GM21367 (cell line): ENCODE measurements around the gene HCCS.
A peak's percentile ranks its signal among the peaks of the same experiment; 100 is the strongest.
"Not testable (repeated sequence)": the region's sequence is repeated elsewhere in the genome, so short reads cannot be mapped to it uniquely, and the experiment has no call there.

Source experiments
- ATAC-seq: cut with Tn5 transposase; IDR thresholded peaks from one replicate; pipeline ENCODE4 v1.9.1; 2021; ENCODE audit not compliant: unreplicated experiment

The HCCS gene

GRCh38 chrX:11119313-11119943 lies 8.3 kb downstream of the HCCS start:
- no peak for ATAC-seq

DNA sequence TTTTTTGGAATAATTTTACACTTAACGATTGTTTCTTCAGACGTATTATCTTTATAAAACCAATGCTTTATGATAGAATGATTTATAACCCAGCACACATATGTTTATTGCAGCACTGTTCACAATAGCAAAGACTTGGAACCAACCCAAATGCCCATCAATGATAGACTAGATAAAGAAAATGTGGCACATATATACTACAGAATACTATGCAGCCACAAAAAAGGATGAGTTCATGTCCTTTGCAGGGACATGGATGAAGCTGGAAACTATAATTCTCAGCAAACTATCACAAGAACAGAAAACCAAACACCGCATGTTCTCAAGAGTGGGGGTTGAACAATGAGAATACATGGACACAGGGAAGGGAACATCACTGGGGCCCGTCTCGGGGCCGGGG lies 12.0 kb downstream of the HCCS start:
- not testable (repeated sequence) for ATAC-seq

- ATAC-seq, result no peak
These were observed 13.0 kb downstream of the HCCS start for GRCh38 chrX:11124112-11124511.

DNA sequence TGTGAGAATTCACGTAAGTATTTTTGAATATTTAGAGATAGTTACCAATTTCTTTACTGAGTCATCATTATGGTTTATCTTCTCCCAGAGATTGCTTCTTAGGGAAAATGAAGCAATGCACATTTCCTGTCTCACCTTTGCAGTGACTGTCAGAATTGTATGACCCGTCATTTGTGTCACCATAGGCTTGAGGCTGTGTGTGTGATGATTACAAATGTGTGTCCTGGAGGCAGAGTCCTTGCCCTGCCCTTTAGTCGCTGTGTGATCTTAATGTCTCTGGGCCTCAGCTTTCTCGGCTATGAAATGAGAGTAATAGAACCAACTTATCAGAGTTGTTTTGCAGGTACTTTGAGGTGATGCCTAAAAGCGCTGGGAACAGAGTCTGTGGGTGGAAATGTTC lies 13.9 kb downstream of the HCCS start:
- ATAC-seq, result no peak

DNA sequence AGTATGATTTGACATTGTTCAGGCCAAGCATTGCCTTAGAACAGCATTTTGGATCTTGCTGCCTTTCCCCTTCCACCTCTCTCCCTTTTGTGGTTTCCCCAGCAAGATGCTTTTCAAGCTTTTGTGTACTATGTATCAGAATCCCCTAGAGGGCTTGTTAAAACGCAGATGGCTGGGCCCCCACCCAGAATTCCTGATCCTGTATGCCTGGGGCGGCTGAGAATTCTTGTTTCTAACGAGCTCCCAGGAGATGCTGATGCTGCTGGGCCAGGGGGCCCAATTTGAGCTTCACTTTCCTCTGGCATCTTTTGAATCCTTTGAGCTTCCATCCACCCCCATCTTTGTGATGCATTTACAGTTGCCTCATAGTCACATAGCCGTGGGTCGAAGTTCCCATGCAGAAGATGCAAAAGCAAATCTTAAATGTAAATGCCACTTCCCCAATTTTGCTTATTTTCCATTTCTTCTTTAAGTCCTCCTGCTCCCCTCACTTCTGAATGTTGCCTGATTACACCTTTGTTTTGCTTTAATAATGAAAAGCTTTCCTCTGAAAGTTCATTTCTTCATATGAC lies 18.5 kb downstream of the HCCS start:
- no peak for ATAC-seq

- ATAC-seq, result no peak
These were observed 19.0 kb downstream of the HCCS start for GRCh38 chrX:11130136-11130535.

DNA sequence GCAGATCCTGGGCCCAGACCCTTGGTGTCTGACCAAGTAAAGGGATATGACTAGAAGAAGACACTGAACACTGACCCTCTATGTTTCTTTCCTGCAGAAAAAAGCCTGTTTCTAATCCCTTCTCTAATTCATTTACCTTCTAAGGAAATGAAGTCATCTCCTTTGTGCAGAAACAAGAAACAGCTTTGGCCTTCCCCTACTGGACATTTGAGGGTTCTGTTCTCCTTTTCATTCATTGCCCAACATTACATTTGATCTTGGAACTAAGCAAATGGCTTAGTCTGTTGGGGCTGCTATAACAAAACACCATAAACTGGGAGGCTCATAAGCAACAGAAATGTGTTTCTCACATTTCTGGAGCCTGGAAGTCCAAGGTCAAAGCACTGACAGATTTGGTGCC lies 20.0 kb downstream of the HCCS start:
- ATAC-seq, result no peak

- ATAC-seq, result no peak
These were observed 24.5 kb downstream of the HCCS start for GRCh38 chrX:11135564-11136185.

DNA sequence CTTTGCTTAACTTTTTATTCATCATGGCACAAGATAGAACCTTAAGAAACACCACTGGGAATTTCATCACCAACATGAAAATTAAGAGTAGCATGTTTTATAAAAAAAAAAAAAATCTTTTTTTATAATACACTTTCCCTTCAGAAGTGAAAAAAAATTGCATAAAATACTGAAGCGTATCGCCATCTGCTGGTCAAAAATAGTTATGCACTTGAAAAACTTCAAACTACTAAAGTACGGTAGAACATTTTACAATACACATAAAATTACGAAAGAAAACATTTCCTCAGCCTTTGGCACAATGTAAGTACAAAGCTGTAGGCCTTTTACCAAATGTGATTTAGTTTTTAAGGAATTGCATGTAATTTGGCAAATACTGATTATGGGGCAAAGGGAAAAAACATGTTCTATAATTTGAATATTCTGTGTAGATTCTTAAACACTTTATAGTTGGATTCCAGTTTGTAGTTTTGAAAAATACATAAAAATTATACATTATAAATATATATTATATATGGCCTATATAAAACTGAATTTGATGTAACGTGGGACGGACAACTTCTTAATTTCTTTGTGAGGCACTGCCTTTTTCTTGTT lies 26.5 kb downstream of the HCCS start:
- no peak for ATAC-seq

GRCh38 chrX:11138498-11139390 lies 27.6 kb downstream of the HCCS start:
- no peak for ATAC-seq

- peak; percentile 82 for ATAC-seq
These were observed 33.0 kb downstream of the HCCS start for GRCh38 chrX:11143931-11144678.

GRCh38 chrX:11146411-11146810 lies 35.3 kb downstream of the HCCS start:
- no peak for ATAC-seq

DNA sequence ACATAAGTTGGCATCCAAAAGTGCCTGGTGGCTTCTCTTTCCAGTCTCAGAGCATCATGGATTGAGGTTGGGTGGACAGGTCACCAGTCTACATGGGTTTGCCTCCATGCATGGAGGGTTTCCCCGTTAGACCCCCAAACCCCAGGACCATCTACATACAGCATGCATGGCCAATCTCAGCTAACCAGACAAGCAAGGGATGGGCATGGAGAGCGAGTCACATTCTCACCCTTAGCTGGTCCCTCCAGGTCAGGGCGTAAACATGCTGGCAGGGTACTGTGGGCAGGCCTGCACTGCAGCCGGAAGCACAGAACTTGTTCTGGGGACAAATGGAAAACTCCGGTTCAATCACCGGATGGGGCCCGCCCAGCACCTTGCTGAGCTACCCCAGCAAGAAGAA lies 37.3 kb downstream of the HCCS start:
- ATAC-seq, result no peak

DNA sequence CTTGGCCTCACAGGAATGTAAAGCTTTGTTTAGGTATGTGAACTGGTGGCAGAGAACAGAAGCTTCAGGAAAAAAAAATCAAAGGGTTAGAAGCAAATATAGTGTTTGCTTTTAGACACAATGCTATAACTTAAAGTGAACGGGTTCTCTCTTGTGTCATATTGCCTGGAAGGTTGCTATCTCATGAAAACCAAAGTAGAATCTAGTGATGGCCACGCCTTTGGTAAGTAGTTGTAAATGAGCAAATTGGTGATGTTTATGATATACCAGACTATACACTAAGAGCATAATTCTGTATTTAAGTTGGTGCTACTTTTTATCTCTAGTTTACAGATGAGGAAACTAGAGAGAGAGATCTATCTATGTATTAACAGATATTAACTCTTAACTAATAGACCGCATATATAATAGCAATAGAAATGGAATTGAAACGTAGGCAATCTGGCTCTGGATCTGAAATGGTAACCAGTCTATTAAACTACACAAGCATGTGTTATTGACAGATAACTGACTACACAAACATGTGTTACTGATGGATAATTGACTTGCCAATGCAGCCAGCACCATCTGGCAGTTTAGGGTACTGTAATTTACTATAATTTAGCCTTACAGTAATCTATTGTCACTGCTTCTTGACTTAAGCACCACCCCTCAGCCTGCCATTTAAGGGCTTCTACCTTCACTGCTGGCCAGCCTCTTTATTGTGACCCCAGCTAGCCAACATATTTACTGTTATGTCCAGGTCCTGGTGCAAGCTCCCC lies 40.8 kb downstream of the HCCS start:
- ATAC-seq, result no peak

- ATAC-seq, result no peak
These were observed 48.0 kb downstream of the HCCS start for GRCh38 chrX:11159149-11159548.

DNA sequence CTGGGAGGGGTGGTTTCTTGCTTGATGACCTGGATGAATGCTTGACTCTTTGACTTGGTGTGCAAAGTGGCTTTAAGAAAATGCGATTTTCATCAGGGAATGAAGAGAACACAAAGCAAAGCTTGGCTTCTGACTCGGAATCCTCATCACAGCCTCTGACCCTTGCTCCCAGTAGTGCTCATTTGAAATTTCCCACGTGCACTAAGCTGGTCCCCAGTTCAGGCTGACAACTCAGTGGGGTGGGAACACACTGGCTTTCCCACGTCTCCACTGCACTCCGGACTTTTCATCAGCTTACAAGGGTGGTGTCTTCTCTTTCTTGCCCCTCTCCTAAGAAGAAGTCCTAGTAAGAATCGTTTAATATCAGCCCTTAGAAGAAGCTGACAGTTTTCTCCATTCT lies 53.3 kb downstream of the HCCS start:
- no peak for ATAC-seq

DNA sequence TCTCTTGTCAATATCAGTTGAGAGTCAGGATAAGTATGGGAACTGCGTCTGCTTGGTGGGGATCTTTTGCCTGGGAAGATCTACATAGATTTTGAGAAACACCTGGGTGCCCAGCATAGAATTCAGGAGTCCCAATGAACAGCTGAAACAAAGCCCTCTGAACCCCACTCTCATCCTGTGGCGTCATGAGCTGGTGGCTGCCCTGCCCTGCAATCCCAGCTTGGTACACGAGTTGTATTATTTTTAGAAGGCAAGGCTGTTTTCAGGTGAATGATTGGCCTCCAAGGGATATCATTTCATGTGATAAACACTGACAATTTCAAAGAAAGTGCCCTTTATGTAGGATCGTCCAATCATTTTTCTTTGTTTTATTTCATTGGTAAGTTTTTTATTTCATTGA lies 60.8 kb downstream of the HCCS start:
- no peak for ATAC-seq

DNA sequence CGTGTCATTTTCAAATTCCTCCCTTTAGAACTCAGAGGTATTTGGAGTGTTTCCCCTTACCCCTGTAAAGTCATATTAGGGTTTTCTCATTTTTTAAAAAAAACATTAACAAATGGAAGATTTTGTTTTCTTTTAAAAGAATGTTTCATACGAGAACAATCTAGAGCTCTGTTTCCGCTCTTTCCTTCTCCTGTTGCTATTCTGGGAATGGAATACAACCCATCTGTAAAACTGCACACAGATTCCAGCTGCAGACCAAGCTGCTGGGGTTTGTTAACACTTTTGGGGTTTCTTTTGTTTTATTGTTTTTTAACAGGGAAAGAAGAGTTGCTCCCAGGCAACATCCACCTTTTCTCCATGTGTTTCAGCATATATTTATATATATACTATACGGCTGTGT lies 61.3 kb downstream of the HCCS start:
- no peak for ATAC-seq
